ENCODE results near the gene CLIP2. TPM values are rescaled to one million over a fixed set of nuclear protein-coding genes. Genes with fewer than 3 reads are reported as not detected.
"Not testable (repeated sequence)": the region's sequence is repeated elsewhere in the genome, so short reads cannot be mapped to it uniquely, and the experiment has no call there.

The CLIP2 gene
- total RNA-seq, 2 experiments from 2014 or later = 3.6 to 6.3 TPM

DNA sequence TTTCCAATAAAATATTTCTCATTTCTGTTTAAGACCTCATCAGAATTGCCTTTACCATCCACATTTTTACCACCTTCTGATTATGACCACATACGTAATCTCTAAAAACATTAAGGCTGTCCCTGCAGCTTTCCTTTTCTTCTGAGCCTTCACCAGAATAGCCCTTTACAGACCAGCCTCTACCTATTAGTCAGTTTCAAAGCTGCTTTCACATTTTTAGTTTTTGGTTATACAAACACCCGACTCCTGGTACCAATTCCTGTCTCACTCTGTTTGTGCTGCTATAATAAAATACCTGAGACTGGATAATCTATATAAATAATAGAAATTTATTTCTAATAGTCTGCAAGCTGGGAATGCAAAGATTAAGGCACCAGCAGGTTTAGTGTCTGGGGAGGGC lies 149.1 kb downstream of the CLIP2 start:
- no peak overlapping the region for H3K4me2 ChIP-seq (ENCODE audit: low read length)
- no peak overlapping the region for H3K27ac ChIP-seq (ENCODE audit: low read depth, low read length, poor library complexity, severe bottlenecking)
- DNase-seq (ENCODE audit: low spot score) = no peak
- no peak overlapping the region for H3K4me3 ChIP-seq (ENCODE audit: low read depth, low read length, poor library complexity, severe bottlenecking)
- no peaks in the 10 kb centered on the region for H3K79me2 ChIP-seq (ENCODE audit: insufficient read depth, low read depth, low read length)
- no peaks in the 10 kb centered on the region for H4K20me1 ChIP-seq (ENCODE audit: insufficient read depth, low read length)
- no peaks in the 10 kb centered on the region for H3K36me3 ChIP-seq (ENCODE audit: insufficient read depth, low read length)
- H3K9me2 ChIP-seq (ENCODE audit: insufficient read depth, low read length) = no peaks in the 10 kb centered on the region
- no TSS peak for BruUV-seq (replicated peaks)
- no peak overlapping the region for H2AFZ ChIP-seq (ENCODE audit: low read length)
- TF ChIP-seq EZH2phosphoT487 (IDR thresholded peaks at IDR 0.05; ENCODE audit: borderline replicate concordance, low read depth, low read length) = no peak
- TF ChIP-seq, protein P1, sequence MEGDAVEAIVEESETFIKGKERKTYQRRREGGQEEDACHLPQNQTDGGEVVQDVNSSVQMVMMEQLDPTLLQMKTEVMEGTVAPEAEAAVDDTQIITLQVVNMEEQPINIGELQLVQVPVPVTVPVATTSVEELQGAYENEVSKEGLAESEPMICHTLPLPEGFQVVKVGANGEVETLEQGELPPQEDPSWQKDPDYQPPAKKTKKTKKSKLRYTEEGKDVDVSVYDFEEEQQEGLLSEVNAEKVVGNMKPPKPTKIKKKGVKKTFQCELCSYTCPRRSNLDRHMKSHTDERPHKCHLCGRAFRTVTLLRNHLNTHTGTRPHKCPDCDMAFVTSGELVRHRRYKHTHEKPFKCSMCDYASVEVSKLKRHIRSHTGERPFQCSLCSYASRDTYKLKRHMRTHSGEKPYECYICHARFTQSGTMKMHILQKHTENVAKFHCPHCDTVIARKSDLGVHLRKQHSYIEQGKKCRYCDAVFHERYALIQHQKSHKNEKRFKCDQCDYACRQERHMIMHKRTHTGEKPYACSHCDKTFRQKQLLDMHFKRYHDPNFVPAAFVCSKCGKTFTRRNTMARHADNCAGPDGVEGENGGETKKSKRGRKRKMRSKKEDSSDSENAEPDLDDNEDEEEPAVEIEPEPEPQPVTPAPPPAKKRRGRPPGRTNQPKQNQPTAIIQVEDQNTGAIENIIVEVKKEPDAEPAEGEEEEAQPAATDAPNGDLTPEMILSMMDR (conservative IDR thresholded peaks at IDR 0.05; ENCODE audit: low read length) = no peak
- no peaks in the 10 kb centered on the region for H3K9me3 ChIP-seq (ENCODE audit: low read length)
- POLR2A ChIA-PET = interaction anchor here (1.5 kb wide), 1 partner anchor 14 kb away, joined by 3 read pairs; no protein-coding TSS in a partner anchor
- intact Hi-C loops (cut with micrococcal nuclease; ENCODE audit: unreplicated experiment) = no loop called here
- CTCF ChIA-PET (ENCODE audit: unreplicated experiment) = no interaction called here
- H3K4me1 ChIP-seq (ENCODE audit: insufficient read depth, low read length, poor library complexity, severe bottlenecking) = no peaks in the 10 kb centered on the region

DNA sequence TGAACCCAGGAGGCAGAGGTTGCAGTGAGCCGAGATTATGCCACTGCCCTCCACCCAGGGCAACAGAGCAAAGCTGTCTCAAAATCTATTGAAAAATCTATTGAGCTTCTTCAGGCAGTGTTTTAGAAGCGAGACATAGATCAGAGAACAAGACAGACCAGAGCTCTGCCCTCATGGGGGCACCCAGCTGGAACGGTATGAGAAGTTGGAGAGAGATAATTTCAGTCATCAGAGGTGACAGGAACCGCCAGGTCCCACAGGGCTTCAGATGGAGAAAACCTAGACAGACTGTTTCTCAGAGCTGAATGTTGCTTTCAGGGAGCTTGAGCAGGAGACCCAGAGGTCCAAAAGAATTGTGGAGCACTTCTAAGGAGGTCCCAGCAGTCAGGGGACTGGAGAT lies 150.3 kb downstream of the CLIP2 start:
- intact Hi-C loops (cut with micrococcal nuclease; ENCODE audit: unreplicated experiment) = no loop called here
- Histone ChIP-seq H3K4me3 (ENCODE audit: low read depth, low read length, poor library complexity, severe bottlenecking) (no peak overlapping the region), H3K27ac (ENCODE audit: low read depth, low read length, poor library complexity, severe bottlenecking) (no peak overlapping the region), H2AFZ (ENCODE audit: low read length) (no peak overlapping the region), H4K20me1 (ENCODE audit: insufficient read depth, low read length) (no peaks in the 10 kb centered on the region), H3K4me2 (ENCODE audit: low read length) (no peak overlapping the region), H3K36me3 (ENCODE audit: insufficient read depth, low read length) (no peaks in the 10 kb centered on the region), H3K9me2 (ENCODE audit: insufficient read depth, low read length) (no peaks in the 10 kb centered on the region), H3K9me3 (ENCODE audit: low read length) (no peaks in the 10 kb centered on the region), H3K79me2 (ENCODE audit: insufficient read depth, low read depth, low read length) (no peaks in the 10 kb centered on the region), H3K4me1 (ENCODE audit: insufficient read depth, low read length, poor library complexity, severe bottlenecking) (no peaks in the 10 kb centered on the region)
- BruUV-seq (replicated peaks) = no TSS peak
- TF ChIP-seq, protein P1 (conservative IDR thresholded peaks at IDR 0.05; ENCODE audit: low read length) = no peak
- TF ChIP-seq EZH2phosphoT487 (IDR thresholded peaks at IDR 0.05; ENCODE audit: borderline replicate concordance, low read depth, low read length) = no peak
- POLR2A ChIA-PET = interaction anchor here (0.6 to 0.7 kb wide), 2 partner anchors 88 to 386 kb away, joined by 3 read pairs; no protein-coding TSS in a partner anchor
- CTCF ChIA-PET (ENCODE audit: unreplicated experiment) = no interaction called here
- no peak for DNase-seq (ENCODE audit: low spot score)

DNA sequence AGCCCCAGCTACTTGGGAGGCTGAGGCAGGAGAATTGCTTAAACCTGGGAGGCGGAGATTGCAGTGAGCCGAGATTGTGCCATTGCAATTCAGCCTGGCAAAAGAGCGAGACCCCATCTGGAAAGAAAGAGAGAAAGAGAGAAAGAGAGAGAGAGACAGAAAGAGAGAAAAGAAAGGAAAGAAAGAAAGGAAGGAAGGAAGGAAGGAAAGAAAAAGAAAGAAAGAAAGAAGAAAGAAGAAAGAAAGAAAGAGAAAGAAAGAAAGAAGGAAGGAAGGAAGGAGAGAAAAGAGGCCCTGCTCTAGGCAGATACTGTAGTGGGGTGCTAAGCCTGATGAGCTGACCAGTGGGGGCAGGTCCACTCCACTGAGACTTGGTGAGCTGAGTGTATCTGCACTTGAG lies 150.9 kb downstream of the CLIP2 start:
- H2AFZ ChIP-seq (ENCODE audit: low read length); H3K79me2 ChIP-seq (ENCODE audit: insufficient read depth, low read depth, low read length); H3K4me1 ChIP-seq (ENCODE audit: insufficient read depth, low read length, poor library complexity, severe bottlenecking); DNase-seq (ENCODE audit: low spot score); H3K36me3 ChIP-seq (ENCODE audit: insufficient read depth, low read length); H3K4me3 ChIP-seq (ENCODE audit: low read depth, low read length, poor library complexity, severe bottlenecking); BruUV-seq (replicated peaks); H3K27ac ChIP-seq (ENCODE audit: low read depth, low read length, poor library complexity, severe bottlenecking); H3K9me3 ChIP-seq (ENCODE audit: low read length); intact Hi-C loops (cut with micrococcal nuclease; ENCODE audit: unreplicated experiment); H4K20me1 ChIP-seq (ENCODE audit: insufficient read depth, low read length); H3K9me2 ChIP-seq (ENCODE audit: insufficient read depth, low read length); H3K4me2 ChIP-seq (ENCODE audit: low read length): not testable (repeated sequence)
- POLR2A ChIA-PET = interaction anchor here (0.6 kb wide), 1 partner anchor 387 kb away, joined by 3 read pairs; no protein-coding TSS in a partner anchor
- CTCF ChIA-PET (ENCODE audit: unreplicated experiment) = interaction anchor here (0.5 kb wide), 1 partner anchor 159 kb away, joined by 5 read pairs; no protein-coding TSS in a partner anchor

All from OCI-LY7 (cell line).